Kidney capillary endothelial cell (primary cell): ENCODE measurements around the gene PSD.

Source experiments
- DNase-seq: peaks from one replicate; pipeline ENCODE4 v3.0.0-alpha.2; 2018; ENCODE audit warnings: low spot score

The PSD gene

GRCh38 chr10:102402512-102402896 lies 16.1 kb downstream of the PSD start:
- DNase-seq = no peak

DNA sequence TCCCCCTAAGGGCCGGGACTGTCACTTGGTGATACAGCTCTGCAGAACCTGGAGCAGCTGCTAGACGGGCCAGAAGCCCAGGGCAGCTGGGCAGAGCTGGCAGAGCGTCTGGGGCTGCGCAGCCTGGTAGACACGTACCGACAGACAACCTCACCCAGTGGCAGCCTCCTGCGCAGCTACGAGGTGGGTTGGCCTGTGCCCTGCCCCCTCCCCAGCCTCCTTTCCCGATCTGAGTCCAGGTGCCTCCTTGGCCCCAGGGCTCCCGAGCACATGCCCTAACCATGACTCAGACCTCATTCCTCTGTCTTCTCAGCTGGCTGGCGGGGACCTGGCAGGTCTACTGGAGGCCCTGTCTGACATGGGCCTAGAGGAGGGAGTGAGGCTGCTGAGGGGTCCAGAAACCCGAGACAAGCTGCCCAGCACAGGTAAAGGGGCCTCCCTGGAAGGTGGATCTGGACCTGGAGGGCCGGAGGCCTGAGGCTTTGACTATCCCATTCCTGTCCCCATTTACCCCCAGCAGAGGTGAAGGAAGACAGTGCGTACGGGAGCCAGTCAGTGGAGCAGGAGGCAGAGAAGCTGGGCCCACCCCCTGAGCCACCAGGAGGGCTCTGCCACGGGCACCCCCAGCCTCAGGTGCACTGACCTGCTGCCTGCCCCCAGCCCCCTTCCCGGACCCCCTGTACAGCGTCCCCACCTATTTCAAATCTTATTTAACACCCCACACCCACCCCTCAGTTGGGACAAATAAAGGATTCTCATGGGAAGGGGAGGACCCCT lies 16.7 kb downstream of the PSD start:
- no peak for DNase-seq

- no peak for DNase-seq
These were observed 17.3 kb downstream of the PSD start for GRCh38 chr10:102401342-102401654.

GRCh38 chr10:102400598-102401341 lies 17.8 kb downstream of the PSD start:
- DNase-seq = no peak

GRCh38 chr10:102400076-102400475 lies 18.5 kb downstream of the PSD start:
- no peak for DNase-seq

GRCh38 chr10:102399217-102400021 lies 19.2 kb downstream of the PSD start:
- DNase-seq = peak; percentile 82

DNA sequence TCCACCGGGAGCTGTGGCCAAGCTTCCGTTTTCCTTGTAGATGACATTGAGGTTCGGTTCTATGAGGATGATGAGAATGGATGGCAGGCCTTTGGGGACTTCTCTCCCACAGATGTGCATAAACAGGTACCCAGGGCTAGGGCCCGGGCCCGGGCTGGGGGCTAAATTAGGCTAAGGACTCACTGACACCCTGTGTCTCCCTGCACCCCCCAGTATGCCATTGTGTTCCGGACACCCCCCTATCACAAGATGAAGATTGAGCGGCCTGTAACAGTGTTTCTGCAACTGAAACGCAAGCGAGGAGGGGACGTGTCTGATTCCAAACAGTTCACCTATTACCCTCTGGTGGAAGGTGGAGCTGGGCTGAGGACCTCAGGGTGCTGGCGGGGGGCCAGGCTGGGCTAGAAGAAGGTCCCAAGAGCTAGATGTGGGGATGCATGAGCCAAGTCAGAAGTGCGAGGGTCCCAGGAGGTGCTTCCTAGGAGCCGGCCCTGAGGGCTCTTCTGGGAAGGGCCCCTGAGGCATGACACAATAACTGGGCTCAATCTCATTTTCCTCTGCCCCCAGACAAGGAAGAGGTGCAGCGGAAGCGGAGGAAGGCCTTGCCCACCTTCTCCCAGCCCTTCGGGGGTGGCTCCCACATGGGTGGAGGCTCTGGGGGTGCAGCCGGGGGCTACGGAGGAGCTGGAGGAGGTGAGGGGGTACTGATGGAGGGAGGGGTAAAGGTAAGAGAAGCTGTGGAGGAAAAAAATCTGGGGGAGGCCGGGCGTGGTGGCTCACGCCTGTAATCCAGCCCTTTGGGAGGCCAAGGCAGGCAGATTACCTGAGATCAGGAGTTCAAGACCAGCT lies 20.2 kb downstream of the PSD start:
- no peak for DNase-seq

GRCh38 chr10:102397222-102398171 lies 21.1 kb downstream of the PSD start:
- no peak for DNase-seq

DNA sequence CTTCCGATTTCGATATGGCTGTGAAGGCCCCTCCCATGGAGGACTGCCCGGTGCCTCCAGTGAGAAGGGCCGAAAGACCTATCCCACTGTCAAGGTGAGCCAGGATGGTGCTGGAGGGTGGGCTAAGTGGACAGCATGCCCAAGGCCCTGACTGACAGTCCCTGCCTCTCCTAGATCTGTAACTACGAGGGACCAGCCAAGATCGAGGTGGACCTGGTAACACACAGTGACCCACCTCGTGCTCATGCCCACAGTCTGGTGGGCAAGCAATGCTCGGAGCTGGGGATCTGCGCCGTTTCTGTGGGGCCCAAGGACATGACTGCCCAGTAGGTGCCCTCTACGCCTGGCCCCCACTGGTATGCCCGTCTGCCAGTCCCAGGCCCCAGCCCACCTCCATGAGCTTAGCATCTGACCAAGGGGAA lies 21.8 kb downstream of the PSD start:
- DNase-seq = no peak

- no peak for DNase-seq
These were observed 22.3 kb downstream of the PSD start for GRCh38 chr10:102396317-102396650.

DNA sequence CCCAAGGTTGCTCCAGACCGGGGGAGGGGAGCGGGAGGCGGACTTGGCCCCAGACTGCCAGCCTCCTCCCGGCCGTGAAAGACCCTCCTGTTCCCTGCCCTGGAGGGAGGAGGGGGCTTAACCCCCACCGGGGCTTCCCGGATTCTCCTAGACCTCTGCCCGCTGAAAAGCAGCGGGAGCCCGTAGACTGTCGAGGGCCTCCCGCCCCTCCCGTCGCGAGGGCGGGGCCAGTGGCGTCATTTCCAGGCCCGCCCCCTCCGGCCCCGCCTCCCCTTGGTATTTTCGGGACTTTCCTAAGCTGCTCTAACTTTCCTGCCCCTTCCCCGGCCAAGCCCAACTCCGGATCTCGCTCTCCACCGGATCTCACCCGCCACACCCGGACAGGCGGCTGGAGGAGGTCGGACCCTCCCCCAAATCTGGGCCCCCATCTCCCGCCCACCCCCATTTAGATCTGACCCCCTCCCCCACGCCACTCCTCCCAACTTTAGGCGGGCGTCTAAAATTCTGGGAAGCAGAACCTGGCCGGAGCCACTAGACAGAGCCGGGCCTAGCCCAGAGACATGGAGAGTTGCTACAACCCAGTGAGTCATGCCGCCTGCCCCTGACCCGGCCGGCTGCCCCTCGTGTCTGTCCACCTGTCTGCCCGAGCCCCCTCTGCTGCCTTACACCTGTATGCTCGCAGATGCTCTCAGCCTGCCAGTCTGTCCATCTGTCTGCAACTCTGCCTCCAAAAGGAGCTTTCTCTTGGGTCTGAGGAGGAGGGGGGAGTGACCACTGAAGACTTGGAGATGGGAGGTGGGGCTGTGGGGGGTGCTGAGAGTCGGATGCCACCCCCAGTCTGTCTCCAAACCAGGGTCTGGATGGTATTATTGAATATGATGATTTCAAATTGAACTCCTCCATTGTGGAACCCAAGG lies 22.9 kb downstream of the PSD start, which contains the start of gene NFKB2:
NFKB2 (plus strand) TSS at position 306 of the 917 bp plus-strand sequence; CDS start at position 561, 255 bp downstream.
- peak; percentile 59 for DNase-seq

GRCh38 chr10:102394801-102395399 lies 23.7 kb downstream of the PSD start:
- DNase-seq = no peak

DNA sequence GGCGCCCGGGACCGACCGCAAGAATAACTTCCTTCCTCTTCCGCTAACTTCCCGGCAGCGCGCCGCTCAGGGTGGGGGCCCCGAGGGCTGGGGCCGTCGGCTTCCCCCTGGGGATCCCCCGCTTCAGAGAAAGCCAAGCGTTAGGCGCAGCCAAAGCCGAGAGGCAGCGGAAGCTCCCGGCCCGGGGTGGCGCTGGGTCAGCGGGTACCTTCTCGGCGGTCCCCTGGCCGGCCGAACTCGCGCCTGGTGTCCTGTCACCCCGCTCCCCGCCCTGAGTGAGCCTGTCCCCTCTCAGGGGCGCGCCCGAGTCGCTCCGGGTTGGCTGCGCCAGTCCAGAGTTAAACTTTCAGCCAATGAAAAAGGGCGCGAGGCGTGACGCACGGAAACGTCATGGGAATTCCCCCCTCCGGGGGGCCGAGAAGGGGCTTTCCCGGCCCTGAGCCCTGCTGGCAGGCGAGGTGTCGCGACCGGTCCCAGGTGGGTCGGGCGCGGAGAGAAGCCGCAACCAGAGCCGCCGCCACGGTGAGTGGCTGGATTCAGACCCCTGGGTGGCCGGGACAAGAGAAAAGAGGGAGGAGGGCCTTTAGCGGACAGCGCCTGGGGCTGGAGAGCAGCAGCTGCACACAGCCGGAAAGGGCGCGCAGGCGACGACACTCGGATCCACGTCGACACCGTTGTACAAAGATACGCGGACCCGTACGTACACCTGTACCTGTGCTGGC lies 24.3 kb downstream of the PSD start:
- peak; percentile 81 for DNase-seq

DNA sequence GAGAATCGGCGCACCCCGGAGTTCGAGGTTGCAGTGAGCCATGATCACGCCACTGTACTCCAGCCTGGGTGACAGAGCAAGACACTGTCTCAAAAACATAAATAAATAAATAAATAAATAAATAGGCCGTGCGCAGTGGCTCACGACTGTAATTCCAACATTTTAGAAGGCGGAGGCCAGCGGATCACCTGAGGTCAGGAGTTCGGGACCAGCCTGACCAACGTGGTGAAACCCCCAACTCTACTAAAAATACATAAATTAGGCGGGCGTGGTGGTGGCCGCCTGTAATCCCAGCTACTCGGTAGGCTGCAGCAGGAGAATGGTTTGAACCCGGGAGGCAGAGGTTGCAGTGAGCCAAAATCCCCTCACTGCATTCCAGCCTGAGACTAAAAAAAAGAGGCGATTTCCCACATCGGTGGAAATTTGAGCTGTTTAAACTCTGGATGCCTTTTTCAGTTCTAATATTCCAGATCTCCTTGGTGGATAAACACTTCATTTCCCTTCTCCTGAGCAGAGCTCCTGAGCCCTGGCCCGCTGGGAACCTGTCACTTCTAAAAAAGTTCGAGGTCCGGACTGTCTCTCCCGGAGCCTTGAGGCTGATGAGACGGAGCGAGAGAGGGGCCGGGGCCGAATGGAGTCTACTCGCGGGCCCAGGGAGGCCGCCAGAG lies 25.0 kb downstream of the PSD start:
- no peak for DNase-seq

DNA sequence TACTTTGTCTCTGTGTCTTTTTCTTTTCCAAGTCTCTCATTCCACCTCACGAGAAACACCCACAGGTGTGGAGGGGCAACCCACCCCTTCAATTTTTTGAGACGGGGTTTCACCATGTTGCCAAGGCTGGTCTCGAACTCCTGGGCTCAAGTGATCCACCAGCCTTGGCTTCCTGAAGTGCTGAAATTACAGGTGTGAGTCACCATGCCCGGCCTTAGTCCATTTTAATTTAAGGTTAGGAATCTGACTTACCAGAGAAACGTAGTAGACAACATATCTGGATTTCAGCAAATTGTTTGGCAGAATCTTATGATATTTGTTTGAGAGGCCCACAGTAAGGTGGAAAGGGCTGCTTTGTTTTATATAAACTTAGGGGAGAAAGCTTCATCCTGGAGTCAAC lies 26.3 kb downstream of the PSD start:
- no peak for DNase-seq

DNA sequence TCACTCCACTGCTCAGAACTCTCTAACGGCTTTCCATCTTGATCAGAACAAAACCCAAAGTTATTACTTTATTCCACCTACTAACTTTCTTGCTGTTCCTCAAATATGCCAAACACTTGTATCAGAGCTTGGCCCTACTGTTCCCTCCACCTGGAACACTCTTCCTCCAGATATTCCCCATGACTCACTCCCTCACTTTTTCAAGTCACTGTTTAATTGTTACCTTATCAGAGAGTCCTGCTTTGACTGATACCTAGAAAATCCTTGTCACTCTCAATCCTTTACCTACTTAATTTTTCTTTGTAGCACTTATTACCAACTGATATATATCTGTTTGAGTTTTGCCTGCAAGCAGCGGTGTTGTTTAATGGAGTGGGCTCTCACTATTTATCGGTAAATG lies 28.7 kb downstream of the PSD start:
- DNase-seq = no peak

- DNase-seq = no peak
These were observed 33.8 kb downstream of the PSD start for GRCh38 chr10:102384606-102385429.
